PC-9 (cell line): ENCODE results near the gene NSD2.

Experiments
- EZH2 ChIP-seq: fragments of 200-600 bp; sonication (generic); IDR thresholded peaks from 2 replicates; pipeline ENCODE4 v1.8.0; 2017; ENCODE audit warnings: antibody characterized with exemption, low read depth
- TF ChIP-seq, protein P1 (sequence below): fragments of 200-600 bp; sonication (generic); conservative IDR thresholded peaks from 2 replicates; pipeline ENCODE4 v1.6.1; 2017; ENCODE audit warnings: mixed run types, antibody characterized with exemption, mild to moderate bottlenecking, moderate library complexity

DNA sequence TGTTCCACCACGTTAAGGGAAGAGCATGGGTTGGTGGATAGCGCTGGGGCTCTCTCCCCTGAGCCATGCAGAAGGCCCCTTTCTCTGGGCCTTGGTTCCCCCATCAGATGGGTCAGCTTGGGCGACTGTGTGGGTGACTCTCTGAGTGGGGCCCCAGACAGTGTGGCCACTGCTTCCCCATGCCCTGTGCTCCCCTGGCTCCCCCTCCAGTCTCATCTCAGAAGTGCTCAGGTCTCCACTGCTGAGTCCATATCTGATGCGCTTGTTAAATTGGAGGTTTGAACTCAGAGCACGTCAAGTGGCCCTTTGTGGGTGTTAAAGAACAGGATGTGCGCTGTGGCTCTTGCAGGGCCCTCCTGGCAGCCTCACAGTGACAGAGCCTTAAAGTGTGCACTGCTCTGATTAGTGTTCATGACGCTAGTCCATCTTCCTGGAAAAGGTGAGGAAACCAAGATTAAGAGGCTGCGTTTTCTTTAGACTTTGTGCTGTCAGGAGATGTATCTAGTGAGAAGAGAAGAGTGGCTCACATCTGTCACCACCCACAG is 77.8 kb downstream of the NSD2 start:
- TF ChIP-seq, protein P1, sequence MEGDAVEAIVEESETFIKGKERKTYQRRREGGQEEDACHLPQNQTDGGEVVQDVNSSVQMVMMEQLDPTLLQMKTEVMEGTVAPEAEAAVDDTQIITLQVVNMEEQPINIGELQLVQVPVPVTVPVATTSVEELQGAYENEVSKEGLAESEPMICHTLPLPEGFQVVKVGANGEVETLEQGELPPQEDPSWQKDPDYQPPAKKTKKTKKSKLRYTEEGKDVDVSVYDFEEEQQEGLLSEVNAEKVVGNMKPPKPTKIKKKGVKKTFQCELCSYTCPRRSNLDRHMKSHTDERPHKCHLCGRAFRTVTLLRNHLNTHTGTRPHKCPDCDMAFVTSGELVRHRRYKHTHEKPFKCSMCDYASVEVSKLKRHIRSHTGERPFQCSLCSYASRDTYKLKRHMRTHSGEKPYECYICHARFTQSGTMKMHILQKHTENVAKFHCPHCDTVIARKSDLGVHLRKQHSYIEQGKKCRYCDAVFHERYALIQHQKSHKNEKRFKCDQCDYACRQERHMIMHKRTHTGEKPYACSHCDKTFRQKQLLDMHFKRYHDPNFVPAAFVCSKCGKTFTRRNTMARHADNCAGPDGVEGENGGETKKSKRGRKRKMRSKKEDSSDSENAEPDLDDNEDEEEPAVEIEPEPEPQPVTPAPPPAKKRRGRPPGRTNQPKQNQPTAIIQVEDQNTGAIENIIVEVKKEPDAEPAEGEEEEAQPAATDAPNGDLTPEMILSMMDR: no peak
- TF ChIP-seq EZH2: no peak
